Hepatocyte (in vitro differentiated cells): ENCODE measurements around the gene ERCC1. TPM values are rescaled to one million over a fixed set of nuclear protein-coding genes. Genes with fewer than 3 reads are reported as not detected.
"Not testable (repeated sequence)": the region's sequence is repeated elsewhere in the genome, so short reads cannot be mapped to it uniquely, and the experiment has no call there.

Experiments used
- DNase-seq: peaks from one replicate; pipeline ENCODE4 v3.0.0-alpha.2; 2016; ENCODE audit warnings: low spot score
- H2AFZ ChIP-seq: fragments of 200-600 bp; sonication (generic); 2 replicates; pipeline ENCODE4 v1.6.0; 2016; ENCODE audit warnings: antibody characterized with exemption, mild to moderate bottlenecking
- H3K27ac ChIP-seq: fragments of 200-600 bp; sonication (generic); 2 replicates; pipeline ENCODE4 v1.5.1; 2016; ENCODE audit warnings: mild to moderate bottlenecking
- H3K27me3 ChIP-seq: fragments of 200-600 bp; sonication (generic); 2 replicates; pipeline ENCODE4 v1.6.1; 2016
- H3K36me3 ChIP-seq: fragments of 200-600 bp; sonication (generic); replicated peaks from 2 replicates; pipeline ENCODE4 v1.5.1; 2016; ENCODE audit warnings: low read depth; ENCODE audit not compliant: insufficient read depth
- H3K4me1 ChIP-seq: fragments of 200-600 bp; sonication (generic); 2 replicates; pipeline ENCODE4 v1.5.1; 2016; ENCODE audit warnings: mild to moderate bottlenecking, moderate library complexity; ENCODE audit not compliant: insufficient read depth
- H3K4me2 ChIP-seq: fragments of 200-600 bp; sonication (generic); 2 replicates; pipeline ENCODE4 v1.6.0; 2016
- H3K4me3 ChIP-seq: fragments of 200-600 bp; sonication (generic); 2 replicates; pipeline ENCODE4 v1.5.1; 2016; ENCODE audit warnings: mild to moderate bottlenecking
- H3K79me2 ChIP-seq: fragments of 200-600 bp; sonication (generic); 2 replicates; pipeline ENCODE4 v1.6.0; 2017; ENCODE audit warnings: mild to moderate bottlenecking
- H3K9me2 ChIP-seq: fragments of 200-600 bp; sonication (generic); replicated peaks from 2 replicates; pipeline ENCODE4 v1.6.0; 2017; ENCODE audit warnings: mild to moderate bottlenecking; ENCODE audit not compliant: insufficient read depth
- H3K9me3 ChIP-seq: fragments of 200-600 bp; sonication (generic); 2 replicates; pipeline ENCODE4 v1.5.1; 2016; ENCODE audit warnings: low read depth, mild to moderate bottlenecking
- H4K20me1 ChIP-seq: fragments of 200-600 bp; sonication (generic); 2 replicates; pipeline ENCODE4 v1.6.0; 2016; ENCODE audit warnings: mild to moderate bottlenecking; ENCODE audit not compliant: insufficient read depth, poor library complexity, severe bottlenecking
- CTCF ChIP-seq: fragments of 200-600 bp; sonication (generic); IDR thresholded peaks from 2 replicates; pipeline ENCODE4 v1.5.1; 2016; ENCODE audit warnings: antibody characterized with exemption, mild to moderate bottlenecking; ENCODE audit not compliant: poor library complexity
- EZH2 ChIP-seq: fragments of 200-600 bp; sonication (generic); IDR thresholded peaks from 2 replicates; pipeline ENCODE4 v1.6.1; 2016; ENCODE audit warnings: antibody characterized with exemption, mild to moderate bottlenecking, borderline replicate concordance
- EZH2phosphoT487 ChIP-seq: fragments of 200-600 bp; sonication (generic); IDR thresholded peaks from one replicate; pipeline ENCODE4 v1.6.1; 2018; ENCODE audit warnings: antibody characterized with exemption, mild to moderate bottlenecking, low read depth, moderate library complexity; ENCODE audit not compliant: unreplicated experiment, severe bottlenecking
- WGBS: methylation state at CpG from one replicate; pipeline ENCODE4 v1.1.6; 2016; ENCODE audit warnings: low lambda C conversion rate; ENCODE audit errors: missing lambda C conversion rate; 5-methylcytosine and 5-hydroxymethylcytosine counted together
- polyA plus RNA-seq: library from polyadenylated mRNA; unstranded; fragments of >200 nt; fragmentation: Nextera tagmentation; extraction: Ambion mirVana; gene quantifications from 2 replicates; pipeline ENCODE4 v1.2.1, GENCODE V29; 2016
- total RNA-seq: library from RNA; depleted of rRNA; stranded (reverse); fragments of >200 nt; gene quantifications from 2 replicates; pipeline ENCODE4 v1.2.3, GENCODE V29; 2014

Gene ERCC1
- total and polyA plus RNA-seq, 2 experiments from 2014 or later = 42.5 to 66.7 TPM

- H3K4me3 ChIP-seq = no peak overlapping the region
- H3K4me1 ChIP-seq = no peaks in the 10 kb centered on the region
- H3K4me2 ChIP-seq = no peak overlapping the region
- WGBS = 94% methylated on average over 8 of the region's 8 CpGs
- peaks cover 17% of the 10 kb centered on the region for H3K27me3 ChIP-seq
- no peaks in the 10 kb centered on the region for H3K36me3 ChIP-seq
- no peaks in the 10 kb centered on the region for H3K9me3 ChIP-seq
- no peak overlapping the region for H3K27ac ChIP-seq
- DNase-seq = peak; percentile 3
- no peak for TF ChIP-seq EZH2
- TF ChIP-seq CTCF = no peak
- TF ChIP-seq EZH2phosphoT487 = no peak
- no peaks in the 10 kb centered on the region for H3K9me2 ChIP-seq
- no peaks in the 10 kb centered on the region for H4K20me1 ChIP-seq
- peaks cover 17% of the 10 kb centered on the region for H3K79me2 ChIP-seq
- no peak overlapping the region for H2AFZ ChIP-seq
These were observed 15.6 kb downstream of the ERCC1 start for GRCh38 chr19:45408121-45408520.

GRCh38 chr19:45407585-45407984, 16.1 kb downstream of the ERCC1 start:
- H3K79me2 ChIP-seq = peaks cover 23% of the 10 kb centered on the region
- not testable (repeated sequence) for DNase-seq, H3K4me3 ChIP-seq, H4K20me1 ChIP-seq, H2AFZ ChIP-seq, H3K4me1 ChIP-seq, H3K27ac ChIP-seq, H3K9me2 ChIP-seq, H3K36me3 ChIP-seq, H3K9me3 ChIP-seq
- peak overlapping the region; percentile 95 for H3K4me2 ChIP-seq
- 87% methylated on average over 5 of the region's 5 CpGs for WGBS
- H3K27me3 ChIP-seq = peaks cover 22% of the 10 kb centered on the region

GRCh38 chr19:45407091-45407375, 16.7 kb downstream of the ERCC1 start:
- Histone ChIP-seq H3K79me2 (peaks cover 23% of the 10 kb centered on the region), H2AFZ (no peak overlapping the region), H3K4me3 (peak overlapping the region; percentile 68), H3K27ac (no peak overlapping the region), H3K4me2 (peak overlapping the region; percentile 95), H3K27me3 (peaks cover 23% of the 10 kb centered on the region), H3K9me2 (no peaks in the 10 kb centered on the region), H3K9me3 (no peaks in the 10 kb centered on the region), H3K36me3 (no peaks in the 10 kb centered on the region), H4K20me1 (no peaks in the 10 kb centered on the region), H3K4me1 (peaks cover 6% of the 10 kb centered on the region)
- WGBS = under 1% methylated on average over 10 of the region's 10 CpGs
- no peak for DNase-seq
- TF ChIP-seq EZH2 (no peak), EZH2phosphoT487 (no peak), CTCF (no peak)

- H3K27ac ChIP-seq = peak within 1 kb of the TSS; percentile 92
- H2AFZ ChIP-seq = peak within 1 kb of the TSS; percentile 90
- H3K4me2 ChIP-seq = peak within 1 kb of the TSS; percentile 95
- TF ChIP-seq EZH2 = no peak
- TF ChIP-seq CTCF = no peak
- TF ChIP-seq EZH2phosphoT487 = no peak
- H3K4me3 ChIP-seq = peak within 1 kb of the TSS; percentile 68
- H3K27me3 ChIP-seq = peaks cover 23% of the 10 kb centered on the region
- peak; percentile 86 for DNase-seq
- WGBS = 1% methylated on average over 51 of the region's 51 CpGs
- no peaks in the 10 kb centered on the region for H3K9me2 ChIP-seq
- peaks cover 27% of the 10 kb centered on the region for H3K79me2 ChIP-seq
- no peaks in the 10 kb centered on the region for H3K9me3 ChIP-seq
- H3K36me3 ChIP-seq = no peaks in the 10 kb centered on the region
- no peaks in the 10 kb centered on the region for H4K20me1 ChIP-seq
- H3K4me1 ChIP-seq = peaks cover 6% of the 10 kb centered on the region
These were observed 17.3 kb downstream of the ERCC1 start, which contains the start of gene POLR1G for GRCh38 chr19:45406226-45407090. Gene POLR1G, plus strand, starts transcription at chr19:45406644. Its CDS starts 53 bp downstream, at chr19:45406697.
